ENCODE data around the gene GDI2. TPM values are rescaled to one million over a fixed set of nuclear protein-coding genes. Genes with fewer than 3 reads are reported as not detected.

Gene GDI2
- total RNA-seq, 1 donor from 2014 or later: 287 TPM

GRCh38 chr10:5742116-5742515 lies 71.1 kb downstream of the GDI2 start:
- no peak for TF ChIP-seq CTCF (IDR thresholded peaks at IDR 0.05; ENCODE audit: unreplicated experiment)
- DNase-seq (ENCODE audit: low spot score, unreplicated experiment): no peak
- Mint-ChIP-seq H3K36me3 (ENCODE audit: insufficient read depth) (peaks cover 20% of the 10 kb centered on the region), H3K4me3 (ENCODE audit: low read depth) (no peak overlapping the region), H3K27ac (no peak overlapping the region), H3K4me1 (ENCODE audit: low read depth) (peaks cover 5% of the 10 kb centered on the region), H3K27me3 (no peaks in the 10 kb centered on the region), H3K9me3 (ENCODE audit: low read depth) (no peaks in the 10 kb centered on the region)

GRCh38 chr10:5741276-5741675 lies 72.0 kb downstream of the GDI2 start:
- Mint-ChIP-seq H3K9me3 (ENCODE audit: low read depth) (no peaks in the 10 kb centered on the region), H3K36me3 (ENCODE audit: insufficient read depth) (peaks cover 21% of the 10 kb centered on the region), H3K27me3 (no peaks in the 10 kb centered on the region), H3K27ac (no peak overlapping the region), H3K4me1 (ENCODE audit: low read depth) (peaks cover 9% of the 10 kb centered on the region), H3K4me3 (ENCODE audit: low read depth) (no peak overlapping the region)
- no peak for DNase-seq (ENCODE audit: low spot score, unreplicated experiment)
- TF ChIP-seq CTCF (IDR thresholded peaks at IDR 0.05; ENCODE audit: unreplicated experiment): no peak

GRCh38 chr10:5738427-5738826 lies 74.8 kb downstream of the GDI2 start:
- peaks cover 14% of the 10 kb centered on the region for H3K4me1 Mint-ChIP-seq (ENCODE audit: low read depth)
- peaks cover 15% of the 10 kb centered on the region for H3K36me3 Mint-ChIP-seq (ENCODE audit: insufficient read depth)
- H3K27me3 Mint-ChIP-seq: no peaks in the 10 kb centered on the region
- H3K4me3 Mint-ChIP-seq (ENCODE audit: low read depth): no peak overlapping the region
- H3K27ac Mint-ChIP-seq: no peak overlapping the region
- no peak for DNase-seq (ENCODE audit: low spot score, unreplicated experiment)
- H3K9me3 Mint-ChIP-seq (ENCODE audit: low read depth): no peaks in the 10 kb centered on the region
- no peak for TF ChIP-seq CTCF (IDR thresholded peaks at IDR 0.05; ENCODE audit: unreplicated experiment)

GRCh38 chr10:5737352-5737751 lies 75.9 kb downstream of the GDI2 start:
- Mint-ChIP-seq H3K9me3 (ENCODE audit: low read depth) (no peaks in the 10 kb centered on the region), H3K27ac (peak overlapping the region; percentile 41)

GRCh38 chr10:5736591-5736990 lies 76.6 kb downstream of the GDI2 start:
- peaks cover 13% of the 10 kb centered on the region for H3K36me3 Mint-ChIP-seq (ENCODE audit: insufficient read depth)
- TF ChIP-seq CTCF (IDR thresholded peaks at IDR 0.05; ENCODE audit: unreplicated experiment): no peak
- H3K9me3 Mint-ChIP-seq (ENCODE audit: low read depth): no peaks in the 10 kb centered on the region
- peaks cover 14% of the 10 kb centered on the region for H3K4me1 Mint-ChIP-seq (ENCODE audit: low read depth)
- DNase-seq (ENCODE audit: low spot score, unreplicated experiment): no peak
- H3K27ac Mint-ChIP-seq: peak overlapping the region; percentile 33
- no peaks in the 10 kb centered on the region for H3K27me3 Mint-ChIP-seq
- no peak overlapping the region for H3K4me3 Mint-ChIP-seq (ENCODE audit: low read depth)

More at GRCh38 chr10:5737352-5737751, 75.9 kb downstream of the GDI2 start:
- TF ChIP-seq CTCF (IDR thresholded peaks at IDR 0.05; ENCODE audit: unreplicated experiment): peak; percentile 19
- Mint-ChIP-seq H3K36me3 (ENCODE audit: insufficient read depth) (peaks cover 12% of the 10 kb centered on the region), H3K4me1 (ENCODE audit: low read depth) (peaks cover 14% of the 10 kb centered on the region), H3K27me3 (no peaks in the 10 kb centered on the region), H3K4me3 (ENCODE audit: low read depth) (no peak overlapping the region)
- no peak for DNase-seq (ENCODE audit: low spot score, unreplicated experiment)

Data from progenitor cell of endocrine pancreas (in vitro differentiated cells).